T-helper 1 cell (primary cell): ENCODE data around the gene HPX.
A peak's percentile ranks its signal among the peaks of the same experiment; 100 is the strongest.

Experiments
- DNase-seq, 5 donors: peaks; one replicate each; pipeline ENCODE4 v3.0.0-alpha.2; 2012 to 2020

Gene HPX

GRCh38 chr11:6459099-6459450, 18.3 kb upstream of the HPX start:
- DNase-seq: no peak

GRCh38 chr11:6458352-6459098, 17.7 kb upstream of the HPX start:
- no peak for DNase-seq

GRCh38 chr11:6457581-6458320, 17.0 kb upstream of the HPX start:
- no peak for DNase-seq

- no peak for DNase-seq
Measured at GRCh38 chr11:6456361-6457073, 15.7 kb upstream of the HPX start.

GRCh38 chr11:6455070-6455469, 14.3 kb upstream of the HPX start:
- DNase-seq: no peak

GRCh38 chr11:6453152-6453551, 12.4 kb upstream of the HPX start:
- DNase-seq: no peak

GRCh38 chr11:6452219-6452618, 11.4 kb upstream of the HPX start:
- DNase-seq: no peak

- DNase-seq: no peak
Measured at GRCh38 chr11:6448574-6448973, 7.8 kb upstream of the HPX start.

- DNase-seq: peak; percentile 26 to 52 (median 41)
Measured at GRCh38 chr11:6443269-6444003, 2.6 kb upstream of the HPX start.

- DNase-seq: no peak
Measured at GRCh38 chr11:6442441-6442840, 1.7 kb upstream of the HPX start.

GRCh38 chr11:6438979-6439571, 1.7 kb downstream of the HPX start:
- peak in 2 of 5 donors; percentile 17 to 40 for DNase-seq

GRCh38 chr11:6437993-6438392, 2.8 kb downstream of the HPX start:
- peak in 1 of 5 donors; percentile 42 for DNase-seq

GRCh38 chr11:6437423-6437822, 3.4 kb downstream of the HPX start:
- DNase-seq: no peak

- no peak for DNase-seq
Measured at GRCh38 chr11:6433998-6434660, 6.7 kb downstream of the HPX start.

- DNase-seq: no peak
Measured at GRCh38 chr11:6431861-6432260, 8.9 kb downstream of the HPX start.

- DNase-seq: no peak
Measured at GRCh38 chr11:6427516-6427915, 13.3 kb downstream of the HPX start.

GRCh38 chr11:6420677-6421076, 20.1 kb downstream of the HPX start:
- no peak for DNase-seq

GRCh38 chr11:6419009-6419631, 21.7 kb downstream of the HPX start, which contains the start of gene APBB1:
APBB1 (minus strand) TSS chr11:6419094; CDS start chr11:6411347, 7,747 bp downstream.
- DNase-seq: peak; percentile 53 to 72 (median 61)

GRCh38 chr11:6418557-6419008, 22.2 kb downstream of the HPX start:
- DNase-seq: no peak

GRCh38 chr11:6417907-6418556, 22.8 kb downstream of the HPX start:
- no peak for DNase-seq

GRCh38 chr11:6415797-6416196, 25.0 kb downstream of the HPX start:
- DNase-seq: no peak
